ENCODE measurements around the gene PRR23E. TPM values are rescaled to one million over a fixed set of nuclear protein-coding genes. Genes with fewer than 3 reads are reported as not detected.

The PRR23E gene
- total RNA-seq, 2 experiments from 2014 or later = not detected

Other genes starting within 250 kb of the PRR23E start
- gene PLXNA1, start 210.0 kb upstream of the PRR23E start, total RNA-seq = 1 to 10 TPM; 6.6 to 7.5 TPM
- gene PRR20G, start 94.9 kb downstream of the PRR23E start, total RNA-seq = not detected

Measured in activated naive CD8-positive, alpha-beta T cell treated with anti-CD3 and anti-CD28 coated beads for 36 hours (primary cell).